WTC11 (cell line): ENCODE results near the gene PPARA.

ENCODE experiments used
- ATF2 ChIP-seq: sonication (generic); formaldehyde crosslinking; IDR thresholded peaks from 2 replicates; pipeline ENCODE4 v1.8.1; 2022; ENCODE audit warnings: low read depth, missing genetic modification reagents, borderline replicate concordance
- ATF3 ChIP-seq: sonication (generic); formaldehyde crosslinking; conservative IDR thresholded peaks from 2 replicates; pipeline ENCODE4 v1.8.1; 2022; ENCODE audit warnings: mild to moderate bottlenecking, missing genetic modification reagents
- CBFB ChIP-seq: sonication (generic); formaldehyde crosslinking; IDR thresholded peaks from 2 replicates; pipeline ENCODE4 v1.8.1; 2022; ENCODE audit warnings: mild to moderate bottlenecking, low read depth, missing genetic modification reagents
- ETV6 ChIP-seq: sonication (generic); formaldehyde crosslinking; IDR thresholded peaks from 2 replicates; pipeline ENCODE4 v1.8.1; 2022; ENCODE audit warnings: mild to moderate bottlenecking, missing genetic modification reagents
- GABPB1 ChIP-seq: sonication (generic); formaldehyde crosslinking; IDR thresholded peaks from 2 replicates; pipeline ENCODE4 v1.8.1; 2023; ENCODE audit warnings: mild to moderate bottlenecking, missing genetic modification reagents
- GRHL2 ChIP-seq: fragments of 250-450 bp; sonication (Bioruptor Pico); IDR thresholded peaks from 2 replicates; pipeline ENCODE4 v1.8.0; 2022; ENCODE audit warnings: mild to moderate bottlenecking, moderate library complexity; ENCODE audit not compliant: insufficient replicate concordance, severe bottlenecking
- NFYB ChIP-seq: sonication (generic); formaldehyde crosslinking; conservative IDR thresholded peaks from 2 replicates; pipeline ENCODE4 v1.8.0; 2022; ENCODE audit warnings: low read depth, missing genetic modification reagents
- TCF7 ChIP-seq: sonication (generic); formaldehyde crosslinking; IDR thresholded peaks from 2 replicates; pipeline ENCODE4 v1.8.0; 2022; ENCODE audit warnings: mild to moderate bottlenecking, low read depth, missing genetic modification reagents, moderate library complexity
- ZNF512 ChIP-seq: sonication (generic); formaldehyde crosslinking; IDR thresholded peaks from 2 replicates; pipeline ENCODE4 v1.8.1; 2022; ENCODE audit warnings: missing genetic modification reagents, borderline replicate concordance
- TF ChIP-seq, protein P1 (sequence below): fragments of 250-450 bp; sonication (Bioruptor Pico); conservative IDR thresholded peaks from 2 replicates; pipeline ENCODE4 v1.9.0; 2021; ENCODE audit warnings: mild to moderate bottlenecking
- TF ChIP-seq, protein P2 (sequence below): fragments of 200-600 bp; IDR thresholded peaks from 2 replicates; pipeline ENCODE4 v1.8.0; 2022; ENCODE audit warnings: antibody characterized with exemption

- TF ChIP-seq ETV6 (CRISPR knock-in tag) (no peak), CBFB (CRISPR knock-in tag) (no peak), GABPB1 (CRISPR knock-in tag) (no peak), ATF3 (CRISPR knock-in tag) (no peak), TCF7 (CRISPR knock-in tag) (no peak), ATF2 (CRISPR knock-in tag) (no peak), GRHL2 (CRISPR knock-in tag) (no peak), ZNF512 (CRISPR knock-in tag) (no peak), NFYB (no peak)
- TF ChIP-seq, protein P1, sequence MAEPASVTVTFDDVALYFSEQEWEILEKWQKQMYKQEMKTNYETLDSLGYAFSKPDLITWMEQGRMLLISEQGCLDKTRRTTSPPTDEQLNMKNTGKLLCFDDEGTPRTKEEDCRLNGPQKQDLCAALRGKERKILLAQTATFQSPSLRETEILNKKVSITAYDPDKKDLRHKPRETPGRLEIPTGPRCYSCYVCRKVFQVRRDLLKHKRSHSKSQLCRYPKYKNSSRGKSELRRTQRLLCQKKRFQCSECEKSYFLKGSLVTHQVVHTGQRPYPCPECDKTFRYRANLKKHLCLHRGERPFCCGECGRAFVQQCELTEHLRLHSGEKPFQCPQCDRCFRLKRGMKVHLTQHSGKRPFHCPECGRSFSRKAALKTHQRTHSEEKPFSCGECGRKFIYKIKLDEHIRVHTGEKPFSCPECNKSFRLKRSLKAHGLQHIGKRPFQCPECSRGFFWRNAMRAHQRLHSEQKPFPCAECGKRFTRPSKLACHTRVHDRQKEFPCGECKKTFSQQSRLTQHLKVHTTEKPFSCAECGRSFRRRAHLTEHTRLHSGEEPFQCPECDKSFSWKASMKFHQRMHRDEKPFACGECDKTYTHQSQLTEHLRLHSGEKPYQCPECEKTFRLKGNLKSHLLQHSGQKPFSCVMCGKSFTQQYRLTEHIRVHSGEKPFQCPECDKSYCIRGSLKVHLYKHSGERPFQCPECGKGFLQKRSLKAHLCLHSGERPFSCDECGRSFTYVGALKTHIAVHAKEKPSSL (CRISPR knock-in tag), result no peak
- TF ChIP-seq, protein P2, sequence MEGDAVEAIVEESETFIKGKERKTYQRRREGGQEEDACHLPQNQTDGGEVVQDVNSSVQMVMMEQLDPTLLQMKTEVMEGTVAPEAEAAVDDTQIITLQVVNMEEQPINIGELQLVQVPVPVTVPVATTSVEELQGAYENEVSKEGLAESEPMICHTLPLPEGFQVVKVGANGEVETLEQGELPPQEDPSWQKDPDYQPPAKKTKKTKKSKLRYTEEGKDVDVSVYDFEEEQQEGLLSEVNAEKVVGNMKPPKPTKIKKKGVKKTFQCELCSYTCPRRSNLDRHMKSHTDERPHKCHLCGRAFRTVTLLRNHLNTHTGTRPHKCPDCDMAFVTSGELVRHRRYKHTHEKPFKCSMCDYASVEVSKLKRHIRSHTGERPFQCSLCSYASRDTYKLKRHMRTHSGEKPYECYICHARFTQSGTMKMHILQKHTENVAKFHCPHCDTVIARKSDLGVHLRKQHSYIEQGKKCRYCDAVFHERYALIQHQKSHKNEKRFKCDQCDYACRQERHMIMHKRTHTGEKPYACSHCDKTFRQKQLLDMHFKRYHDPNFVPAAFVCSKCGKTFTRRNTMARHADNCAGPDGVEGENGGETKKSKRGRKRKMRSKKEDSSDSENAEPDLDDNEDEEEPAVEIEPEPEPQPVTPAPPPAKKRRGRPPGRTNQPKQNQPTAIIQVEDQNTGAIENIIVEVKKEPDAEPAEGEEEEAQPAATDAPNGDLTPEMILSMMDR, result no peak
Measured at GRCh38 chr22:46133588-46133855, 16.8 kb upstream of the PPARA start.
